Naive thymus-derived CD4-positive, alpha-beta T cell (primary cell): Measurements from ENCODE around the gene GRIK2. TPM values are rescaled to one million over a fixed set of nuclear protein-coding genes. Genes with fewer than 3 reads are reported as not detected.

Experiments
- ATAC-seq: fragments of 150-1000 bp; cut with Tn5 transposase; 2 replicates; pipeline ENCODE4 v1.10.0; 2021; ENCODE audit warnings: mild to moderate bottlenecking, moderate library complexity
- CTCF ChIA-PET: fragments of 350-600 bp; sonication (Branson Sonifier 250); formaldehyde crosslinking; loops from one replicate; lab custom pipeline; 2021; ENCODE audit warnings: antibody characterized with exemption; lab: Charles Lee
- POLR2A ChIA-PET: fragments of 350-600 bp; sonication (Branson Sonifier 250); formaldehyde crosslinking; loops from one replicate; lab custom pipeline; 2021; ENCODE audit warnings: antibody characterized with exemption, inconsistent platforms; lab: Charles Lee
- DNase-seq, 9 donors: peaks; one replicate each; pipeline versions ENCODE4 v3.0.0 to v3.0.0-alpha.2; 2020 to 2022; ENCODE audit warnings: mixed read lengths in 1 of 9
- H3K27ac ChIP-seq: one replicate; pipeline ENCODE4 v1.7.0; 2013; ENCODE audit warnings: mild to moderate bottlenecking, low read depth, low read length, moderate library complexity
- H3K27me3 ChIP-seq, 2 donors: one replicate each; pipeline ENCODE4 v1.7.0; 2013; ENCODE audit warnings: low read length in 2 of 2, mild to moderate bottlenecking in 2 of 2, moderate library complexity in 2 of 2; ENCODE audit not compliant: control insufficient read depth in 2 of 2, insufficient read depth in 2 of 2
- H3K36me3 ChIP-seq, 3 experiments: 1 replicate in 2 of 3; 2 replicates in 1 of 3; pipeline ENCODE4 v1.7.0; 2013; ENCODE audit warnings: low read length in 3 of 3, mild to moderate bottlenecking in 3 of 3, moderate library complexity in 1 of 3; ENCODE audit not compliant: insufficient read depth in 3 of 3, control insufficient read depth in 2 of 3
- H3K4me1 ChIP-seq, 2 donors: one replicate each; pipeline ENCODE4 v1.7.0; 2013; ENCODE audit warnings: low read length in 2 of 2, mild to moderate bottlenecking in 2 of 2, moderate library complexity in 1 of 2; ENCODE audit not compliant: control insufficient read depth in 2 of 2, insufficient read depth in 2 of 2
- H3K4me3 ChIP-seq: 2 replicates; pipeline ENCODE4 v1.7.0; 2013; ENCODE audit warnings: mild to moderate bottlenecking, low read length
- H3K9me3 ChIP-seq, 3 experiments: 1 replicate in 2 of 3; 2 replicates in 1 of 3; pipeline ENCODE4 v1.7.0; 2013; ENCODE audit warnings: low read length in 3 of 3; ENCODE audit not compliant: control insufficient read depth in 2 of 3
- H3K27ac Mint-ChIP-seq, 9 donors: one replicate each; pipeline ENCODE4 v1.8.0; 2020 to 2022; ENCODE audit warnings: mixed read lengths in 9 of 9, mild to moderate bottlenecking in 8 of 9, moderate library complexity in 5 of 9, inconsistent platforms in 2 of 9
- H3K27me3 Mint-ChIP-seq, 5 donors: one replicate each; pipeline ENCODE4 v1.8.0; 2021 to 2022; ENCODE audit warnings: mixed read lengths in 5 of 5, mild to moderate bottlenecking in 1 of 5
- H3K36me3 Mint-ChIP-seq, 5 donors: one replicate each; pipeline ENCODE4 v1.8.0; 2020 to 2022; ENCODE audit warnings: mixed read lengths in 5 of 5, mild to moderate bottlenecking in 3 of 5, inconsistent platforms in 1 of 5
- H3K4me1 Mint-ChIP-seq, 7 donors: one replicate each; pipeline ENCODE4 v1.8.0; 2020 to 2022; ENCODE audit warnings: mixed read lengths in 7 of 7, mild to moderate bottlenecking in 3 of 7, inconsistent platforms in 1 of 7
- H3K4me3 Mint-ChIP-seq, 10 donors: one replicate each; pipeline ENCODE4 v1.8.0; 2020 to 2022; ENCODE audit warnings: mild to moderate bottlenecking in 10 of 10, mixed read lengths in 10 of 10, moderate library complexity in 6 of 10, inconsistent platforms in 2 of 10
- H3K9me3 Mint-ChIP-seq, 11 donors: one replicate each; pipeline ENCODE4 v1.8.0; 2020 to 2022; ENCODE audit warnings: mixed read lengths in 11 of 11, mild to moderate bottlenecking in 4 of 11, inconsistent platforms in 1 of 11, moderate library complexity in 1 of 11
- intact Hi-C, 2 donors: fragments of 100-400 bp; cut with micrococcal nuclease; formaldehyde crosslinking; loops; one replicate each; pipeline ENCODE4 v1.15.1; 2023
- polyA plus RNA-seq, 2 donors: library from polyadenylated mRNA; unstranded; fragments of 300-500 nt; fragmentation: Illumina TruSeq; gene quantifications; one replicate each; pipeline ENCODE4 v1.2.3, GENCODE V29; 2021
- total RNA-seq, 6 experiments: library from RNA in 5 of 6; stranded (reverse) in 5 of 6; gene quantifications; 1 replicate in 5 of 6; 2 replicates in 1 of 6; pipeline ENCODE4 v1.2.3 and lab custom pipeline; 2021 to 2026

The GRIK2 gene
- total and polyA plus RNA-seq, 7 experiments from 2014 or later, result 0.16 to 0.22 TPM; not detected in 5

DNA sequence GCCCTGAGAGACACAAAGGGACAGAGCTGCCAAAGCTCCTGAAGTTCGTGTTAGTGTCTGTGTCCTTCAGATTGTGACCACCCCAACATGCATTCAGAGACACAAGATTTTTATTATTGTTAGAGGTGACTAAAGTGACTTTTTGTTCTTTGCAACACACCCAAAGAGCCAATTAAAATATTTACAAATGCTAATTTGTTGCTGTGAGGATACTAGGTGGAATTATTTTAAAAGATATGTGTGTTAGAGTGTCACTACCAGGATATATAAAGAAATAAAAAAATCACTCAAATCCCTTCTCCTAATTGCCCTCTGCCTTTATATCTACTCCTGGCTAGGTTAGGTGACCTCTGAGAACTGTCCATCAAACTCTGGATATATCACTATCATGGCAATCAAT is 160.7 kb downstream of the GRIK2 start:
- Histone ChIP-seq H3K4me3 (no peak overlapping the region), H3K4me1 (no peaks in the 10 kb centered on the region), H3K27me3 (no peaks in the 10 kb centered on the region), H3K27ac (no peak overlapping the region), H3K36me3 (no peaks in the 10 kb centered on the region), H3K9me3 (no peaks in the 10 kb centered on the region)
- no peak overlapping the region for H3K4me3 Mint-ChIP-seq
- H3K27ac Mint-ChIP-seq, result no peak overlapping the region
- no peak for DNase-seq
- H3K9me3 Mint-ChIP-seq, result peaks cover 0 to 5% (median 0%) of the 10 kb centered on the region in 11 donors
- H3K27me3 Mint-ChIP-seq, result peaks cover 0 to under 1% (median 0%) of the 10 kb centered on the region in 5 donors
- no peak for ATAC-seq
- H3K36me3 Mint-ChIP-seq, result no peaks in the 10 kb centered on the region
- POLR2A ChIA-PET, result no interaction called here
- CTCF ChIA-PET, result no interaction called here
- H3K4me1 Mint-ChIP-seq, result no peaks in the 10 kb centered on the region
- intact Hi-C loops, result no loop called here

- ATAC-seq, result no peak
- Mint-ChIP-seq H3K4me3 (no peak overlapping the region), H3K4me1 (no peaks in the 10 kb centered on the region), H3K27me3 (no peaks in the 10 kb centered on the region), H3K36me3 (no peaks in the 10 kb centered on the region), H3K27ac (no peak overlapping the region), H3K9me3 (peaks cover 0 to 5% (median 0%) of the 10 kb centered on the region in 11 donors)
- Histone ChIP-seq H3K27ac (no peak overlapping the region), H3K9me3 (no peaks in the 10 kb centered on the region), H3K36me3 (no peaks in the 10 kb centered on the region), H3K27me3 (no peaks in the 10 kb centered on the region), H3K4me3 (no peak overlapping the region), H3K4me1 (no peaks in the 10 kb centered on the region)
- CTCF ChIA-PET, result no interaction called here
- intact Hi-C loops, result no loop called here
- POLR2A ChIA-PET, result no interaction called here
- no peak for DNase-seq
Observed at GRCh38 chr6:101558712-101559111, 165.2 kb downstream of the GRIK2 start.

DNA sequence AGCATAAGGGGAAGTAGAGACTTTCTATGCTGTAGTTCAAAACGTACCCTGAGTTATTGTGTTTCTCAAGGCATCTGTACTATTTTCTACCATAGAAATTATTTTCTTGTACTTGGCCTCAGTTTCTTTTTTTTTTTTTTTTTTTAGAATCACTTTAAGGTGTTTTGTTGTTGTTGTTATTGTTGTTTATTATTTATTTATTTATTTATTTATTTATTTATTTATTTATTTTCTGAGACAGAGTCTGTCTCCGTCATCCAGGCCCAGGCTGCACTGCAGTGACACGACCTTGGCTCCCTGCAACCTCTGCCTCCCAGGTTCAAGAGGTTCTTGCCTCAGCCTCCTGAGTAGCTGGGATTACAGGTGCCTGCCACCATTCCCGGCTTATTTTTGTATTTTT is 179.1 kb downstream of the GRIK2 start:
- Histone ChIP-seq H3K4me3 (no peak overlapping the region), H3K36me3 (no peaks in the 10 kb centered on the region), H3K27me3 (no peaks in the 10 kb centered on the region), H3K27ac (no peak overlapping the region), H3K4me1 (no peaks in the 10 kb centered on the region), H3K9me3 (no peaks in the 10 kb centered on the region)
- H3K4me3 Mint-ChIP-seq, result no peak overlapping the region
- no peaks in the 10 kb centered on the region for H3K27me3 Mint-ChIP-seq
- ATAC-seq, result no peak
- H3K27ac Mint-ChIP-seq, result no peak overlapping the region
- H3K4me1 Mint-ChIP-seq, result no peaks in the 10 kb centered on the region
- no peaks in the 10 kb centered on the region for H3K36me3 Mint-ChIP-seq
- ChIA-PET POLR2A (no interaction called here), CTCF (no interaction called here)
- DNase-seq, result no peak
- H3K9me3 Mint-ChIP-seq, result peaks cover 0 to 7% (median 0%) of the 10 kb centered on the region in 11 donors
- intact Hi-C loops, result no loop called here

DNA sequence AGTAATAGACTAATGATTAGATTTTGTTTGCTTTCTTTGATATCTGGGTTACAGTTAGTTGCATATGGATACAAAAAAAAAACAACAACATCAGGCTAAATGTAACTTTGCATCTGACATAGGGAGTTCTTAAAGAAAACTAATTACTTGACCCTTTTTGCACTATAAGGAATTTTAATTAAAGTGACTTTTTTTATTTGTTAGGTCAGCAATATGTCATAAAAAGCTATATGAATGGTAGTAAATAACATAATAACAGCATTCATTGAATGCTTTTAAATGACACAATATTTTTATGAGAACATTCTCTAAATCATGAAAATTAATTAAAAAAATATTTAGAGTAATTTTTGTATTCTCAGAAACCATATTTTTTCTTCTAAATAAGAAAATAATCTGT is 183.6 kb downstream of the GRIK2 start:
- no peak overlapping the region for H3K27ac Mint-ChIP-seq
- no peak overlapping the region for H3K4me3 Mint-ChIP-seq
- no peaks in the 10 kb centered on the region for H3K9me3 ChIP-seq
- ATAC-seq (no peak), DNase-seq (no peak)
- H3K27ac ChIP-seq, result no peak overlapping the region
- intact Hi-C loops, result no loop called here
- no peaks in the 10 kb centered on the region for H3K36me3 ChIP-seq
- H3K27me3 Mint-ChIP-seq, result no peaks in the 10 kb centered on the region
- POLR2A ChIA-PET, result no interaction called here
- peaks cover 0 to 18% (median 2%) of the 10 kb centered on the region in 11 donors for H3K9me3 Mint-ChIP-seq
- no peaks in the 10 kb centered on the region for H3K27me3 ChIP-seq
- H3K4me1 Mint-ChIP-seq, result no peaks in the 10 kb centered on the region
- H3K36me3 Mint-ChIP-seq, result no peaks in the 10 kb centered on the region
- H3K4me3 ChIP-seq, result no peak overlapping the region
- no peaks in the 10 kb centered on the region for H3K4me1 ChIP-seq
- CTCF ChIA-PET, result no interaction called here

GRCh38 chr6:101578306-101578705 is 184.8 kb downstream of the GRIK2 start:
- Histone ChIP-seq H3K4me3 (no peak overlapping the region), H3K9me3 (no peaks in the 10 kb centered on the region), H3K27ac (no peak overlapping the region), H3K27me3 (no peaks in the 10 kb centered on the region), H3K36me3 (no peaks in the 10 kb centered on the region), H3K4me1 (no peaks in the 10 kb centered on the region)
- Mint-ChIP-seq H3K27ac (no peak overlapping the region), H3K9me3 (peaks cover 0 to 14% (median 0%) of the 10 kb centered on the region in 11 donors), H3K27me3 (no peaks in the 10 kb centered on the region), H3K4me3 (no peak overlapping the region), H3K4me1 (no peaks in the 10 kb centered on the region), H3K36me3 (no peaks in the 10 kb centered on the region)
- ChIA-PET CTCF (no interaction called here), POLR2A (no interaction called here)
- ATAC-seq (no peak), DNase-seq (no peak)
- intact Hi-C loops, result no loop called here

GRCh38 chr6:101582792-101583191 is 189.3 kb downstream of the GRIK2 start:
- Histone ChIP-seq H3K27me3 (no peaks in the 10 kb centered on the region), H3K27ac (no peak overlapping the region), H3K4me1 (no peaks in the 10 kb centered on the region), H3K36me3 (no peaks in the 10 kb centered on the region), H3K4me3 (no peak overlapping the region), H3K9me3 (no peaks in the 10 kb centered on the region)
- intact Hi-C loops, result no loop called here
- ATAC-seq (no peak), DNase-seq (no peak)
- H3K27ac Mint-ChIP-seq, result no peak overlapping the region
- H3K27me3 Mint-ChIP-seq, result no peaks in the 10 kb centered on the region
- no peak overlapping the region for H3K4me3 Mint-ChIP-seq
- ChIA-PET POLR2A (no interaction called here), CTCF (no interaction called here)
- peaks cover 0 to 11% (median 0%) of the 10 kb centered on the region in 11 donors for H3K9me3 Mint-ChIP-seq
- H3K4me1 Mint-ChIP-seq, result no peaks in the 10 kb centered on the region
- no peaks in the 10 kb centered on the region for H3K36me3 Mint-ChIP-seq

- H3K36me3 Mint-ChIP-seq, result no peaks in the 10 kb centered on the region
- H3K4me1 Mint-ChIP-seq, result no peaks in the 10 kb centered on the region
- DNase-seq (no peak), ATAC-seq (no peak)
- H3K27me3 Mint-ChIP-seq, result no peaks in the 10 kb centered on the region
- Histone ChIP-seq H3K27me3 (no peaks in the 10 kb centered on the region), H3K4me3 (no peak overlapping the region), H3K27ac (no peak overlapping the region), H3K9me3 (no peaks in the 10 kb centered on the region), H3K4me1 (no peaks in the 10 kb centered on the region), H3K36me3 (no peaks in the 10 kb centered on the region)
- H3K9me3 Mint-ChIP-seq, result peaks cover 0 to 8% (median 0%) of the 10 kb centered on the region in 11 donors
- ChIA-PET CTCF (no interaction called here), POLR2A (no interaction called here)
- H3K27ac Mint-ChIP-seq, result no peak overlapping the region
- intact Hi-C loops, result no loop called here
- H3K4me3 Mint-ChIP-seq, result no peak overlapping the region
Observed at GRCh38 chr6:101585501-101585900, 192.0 kb downstream of the GRIK2 start.
